SH-SY5Y (cell line): Measurements from ENCODE around the gene GRPEL1.

Experiments
- GATA2 ChIP-seq: IDR thresholded peaks from 2 replicates; pipeline ENCODE4 v1.6.1; 2011; ENCODE audit warnings: mild to moderate bottlenecking, low read depth, low read length
- GATA3 ChIP-seq: IDR thresholded peaks from 2 replicates; pipeline ENCODE4 v1.6.1; 2011; ENCODE audit warnings: low read depth, mild to moderate bottlenecking, low read length, moderate library complexity

- TF ChIP-seq GATA2 (no peak), GATA3 (no peak)
Observed at GRCh38 chr4:7116705-7117104, 48.8 kb upstream of the GRPEL1 start.
